RWPE2 (cell line): Measurements from ENCODE around the gene PPCS.
A peak's percentile ranks its signal among the peaks of the same experiment; 100 is the strongest.

Experiments
- ATAC-seq: fragments of 200-7000 bp; cut with Tn5 transposase; 3 replicates; pipeline ENCODE4 v1.9.1; 2021; ENCODE audit warnings: low read depth
- DNase-seq: peaks from one replicate; pipeline ENCODE4 v3.0.0-alpha.2; 2020; ENCODE audit warnings: low spot score
- H3K27ac ChIP-seq: fragments of 450-650 bp; 2 replicates; pipeline ENCODE4 v1.5.1; 2017; ENCODE audit warnings: mild to moderate bottlenecking; ENCODE audit not compliant: poor library complexity, severe bottlenecking
- H3K27me3 ChIP-seq: fragments of 250-450 bp; sonication (Bioruptor Pico); 2 replicates; pipeline ENCODE4 v1.5.1; 2021; ENCODE audit warnings: mild to moderate bottlenecking, moderate library complexity; ENCODE audit not compliant: insufficient read depth, poor library complexity, severe bottlenecking
- H3K36me3 ChIP-seq: fragments of 250-450 bp; sonication (Bioruptor Pico); 2 replicates; pipeline ENCODE4 v1.5.1; 2020; ENCODE audit warnings: low read depth, mild to moderate bottlenecking, moderate library complexity
- H3K4me1 ChIP-seq: fragments of 250-450 bp; sonication (Bioruptor Pico); 2 replicates; pipeline ENCODE4 v1.5.1; 2021; ENCODE audit warnings: mild to moderate bottlenecking, moderate library complexity; ENCODE audit not compliant: insufficient read depth, poor library complexity, severe bottlenecking
- H3K4me3 ChIP-seq: fragments of 250-450 bp; sonication (Bioruptor Pico); 2 replicates; pipeline ENCODE4 v1.5.1; 2021; ENCODE audit warnings: mild to moderate bottlenecking, moderate library complexity; ENCODE audit not compliant: severe bottlenecking
- H3K9me3 ChIP-seq: fragments of 250-450 bp; sonication (Bioruptor Pico); 2 replicates; pipeline ENCODE4 v1.5.1; 2021; ENCODE audit warnings: mild to moderate bottlenecking, moderate library complexity; ENCODE audit not compliant: severe bottlenecking
- TF ChIP-seq, protein P1 (sequence below): fragments of 450-650 bp; IDR thresholded peaks from one replicate; pipeline ENCODE4 v1.5.1; 2017; ENCODE audit warnings: mild to moderate bottlenecking, moderate library complexity; ENCODE audit not compliant: poor library complexity, severe bottlenecking

PPCS gene

DNA sequence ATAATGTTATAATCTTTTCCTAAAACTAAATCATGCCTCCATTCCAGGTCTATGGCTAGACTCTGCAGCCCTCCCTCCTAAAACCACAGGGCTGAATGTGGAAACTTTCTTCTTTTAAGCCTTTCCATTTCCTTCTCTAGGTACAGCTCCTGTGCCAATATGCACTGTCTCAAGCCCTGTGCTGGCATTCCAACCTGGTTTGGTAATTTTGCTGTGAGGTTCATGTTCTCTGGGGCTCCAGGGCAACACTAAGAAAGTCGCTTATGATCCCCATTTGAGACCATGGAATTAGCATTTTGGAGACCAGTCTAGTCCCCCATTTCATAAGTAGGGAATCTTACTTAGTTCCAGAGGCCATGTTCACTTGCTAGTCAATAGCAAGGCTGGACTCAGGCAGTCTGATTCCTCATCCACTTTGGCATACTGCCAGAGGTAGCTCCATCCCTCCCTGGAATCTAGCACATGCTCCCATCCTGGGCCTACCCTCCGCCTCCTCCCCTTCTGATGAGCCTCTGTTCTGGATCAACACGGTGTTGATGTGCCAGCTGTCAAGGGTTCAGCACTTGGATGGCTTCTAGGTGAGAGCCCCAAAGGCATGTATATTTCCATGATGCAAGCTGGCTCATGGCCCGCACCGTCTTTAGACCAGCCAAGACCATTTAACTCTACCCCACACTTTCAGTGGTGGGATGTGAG is 37.1 kb upstream of the PPCS start:
- Histone ChIP-seq H3K4me1 (peaks cover 4% of the 10 kb centered on the region), H3K36me3 (no peaks in the 10 kb centered on the region), H3K27me3 (no peaks in the 10 kb centered on the region), H3K27ac (no peak overlapping the region), H3K9me3 (no peaks in the 10 kb centered on the region), H3K4me3 (no peak overlapping the region)
- TF ChIP-seq, protein P1, sequence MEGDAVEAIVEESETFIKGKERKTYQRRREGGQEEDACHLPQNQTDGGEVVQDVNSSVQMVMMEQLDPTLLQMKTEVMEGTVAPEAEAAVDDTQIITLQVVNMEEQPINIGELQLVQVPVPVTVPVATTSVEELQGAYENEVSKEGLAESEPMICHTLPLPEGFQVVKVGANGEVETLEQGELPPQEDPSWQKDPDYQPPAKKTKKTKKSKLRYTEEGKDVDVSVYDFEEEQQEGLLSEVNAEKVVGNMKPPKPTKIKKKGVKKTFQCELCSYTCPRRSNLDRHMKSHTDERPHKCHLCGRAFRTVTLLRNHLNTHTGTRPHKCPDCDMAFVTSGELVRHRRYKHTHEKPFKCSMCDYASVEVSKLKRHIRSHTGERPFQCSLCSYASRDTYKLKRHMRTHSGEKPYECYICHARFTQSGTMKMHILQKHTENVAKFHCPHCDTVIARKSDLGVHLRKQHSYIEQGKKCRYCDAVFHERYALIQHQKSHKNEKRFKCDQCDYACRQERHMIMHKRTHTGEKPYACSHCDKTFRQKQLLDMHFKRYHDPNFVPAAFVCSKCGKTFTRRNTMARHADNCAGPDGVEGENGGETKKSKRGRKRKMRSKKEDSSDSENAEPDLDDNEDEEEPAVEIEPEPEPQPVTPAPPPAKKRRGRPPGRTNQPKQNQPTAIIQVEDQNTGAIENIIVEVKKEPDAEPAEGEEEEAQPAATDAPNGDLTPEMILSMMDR = no peak
- no peak for ATAC-seq
- no peak for DNase-seq

DNA sequence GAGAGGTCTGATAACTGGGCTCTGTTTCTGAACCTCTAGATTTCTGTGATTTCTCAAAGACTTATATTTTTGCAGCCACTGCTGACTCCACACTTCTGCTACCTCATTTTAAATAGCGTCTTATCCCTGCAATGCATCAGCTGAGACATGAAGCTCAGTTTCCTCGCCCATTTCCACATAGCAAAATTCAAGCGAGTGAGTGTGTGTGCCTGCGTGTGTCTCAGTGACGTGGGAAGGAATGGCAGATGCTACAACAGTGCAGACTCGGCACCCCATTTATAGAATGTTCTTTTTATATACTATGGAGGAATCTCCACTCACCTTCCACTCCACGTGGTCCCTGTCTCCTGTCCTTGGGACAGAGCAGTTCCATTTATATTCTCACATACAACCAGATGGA is 36.2 kb upstream of the PPCS start:
- Histone ChIP-seq H3K27ac (no peak overlapping the region), H3K27me3 (no peaks in the 10 kb centered on the region), H3K9me3 (no peaks in the 10 kb centered on the region), H3K4me1 (peaks cover 4% of the 10 kb centered on the region), H3K36me3 (no peaks in the 10 kb centered on the region), H3K4me3 (no peak overlapping the region)
- TF ChIP-seq, protein P1 = no peak
- DNase-seq (no peak), ATAC-seq (no peak)

DNA sequence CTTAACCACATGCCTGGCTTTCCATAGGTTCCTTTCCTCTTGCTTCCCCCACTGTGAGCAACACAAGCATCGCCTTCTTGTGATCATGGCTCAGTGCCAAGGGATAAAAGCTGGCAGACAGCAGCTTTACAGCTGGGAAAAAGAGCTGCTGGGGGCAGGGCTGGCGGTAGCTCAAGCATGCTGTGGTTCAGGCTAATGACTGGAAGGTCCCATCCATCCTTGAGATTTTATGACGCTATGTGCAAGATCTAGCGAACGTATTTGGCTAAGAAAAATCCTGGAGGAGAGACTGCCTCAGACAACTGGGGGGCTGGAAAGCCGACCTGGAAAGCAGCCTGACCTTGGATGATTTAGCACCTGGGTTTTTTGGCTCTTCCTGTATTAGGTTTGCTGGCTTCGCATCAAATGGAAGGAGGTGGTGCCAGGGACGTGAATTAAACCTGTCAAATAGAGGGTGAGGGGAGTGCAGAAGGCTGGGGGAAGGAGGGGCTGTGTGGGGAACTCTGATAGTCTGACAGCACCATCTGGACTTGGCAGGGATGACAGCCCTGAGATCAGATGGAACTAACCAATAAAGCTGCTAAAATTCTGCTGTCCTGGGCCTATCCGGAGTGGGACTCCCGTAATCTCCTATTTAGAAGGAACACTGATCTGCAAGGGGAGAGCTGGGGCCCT is 35.3 kb upstream of the PPCS start:
- no peak for DNase-seq

DNA sequence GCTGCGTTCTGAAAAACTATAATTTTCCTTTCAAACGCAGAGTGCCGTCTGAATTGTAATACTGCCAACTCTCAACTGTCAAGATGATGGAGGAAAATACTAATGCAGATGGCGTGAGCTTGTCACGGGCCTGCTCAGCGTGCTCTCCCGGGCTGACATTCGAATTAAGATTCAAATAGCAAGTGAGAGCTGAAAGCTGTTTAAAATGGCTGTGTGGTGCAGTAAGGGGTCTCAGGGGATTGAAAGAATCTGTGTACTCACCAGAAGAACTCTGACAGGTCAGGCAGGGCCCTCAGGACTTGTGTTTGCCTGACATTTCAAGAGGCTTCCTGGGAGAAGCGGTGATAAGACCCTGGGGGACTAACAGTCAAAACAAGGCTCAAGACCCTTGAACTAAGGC is 33.6 kb upstream of the PPCS start:
- TF ChIP-seq, protein P1 = no peak
- no peak overlapping the region for H3K4me3 ChIP-seq
- no peaks in the 10 kb centered on the region for H3K27me3 ChIP-seq
- ATAC-seq (no peak), DNase-seq (no peak)
- no peak overlapping the region for H3K27ac ChIP-seq
- peaks cover 4% of the 10 kb centered on the region for H3K4me1 ChIP-seq
- no peaks in the 10 kb centered on the region for H3K36me3 ChIP-seq
- no peaks in the 10 kb centered on the region for H3K9me3 ChIP-seq

More for the DNA sequence above, 35.3 kb upstream of the PPCS start:
- Histone ChIP-seq H3K4me3 (no peak overlapping the region), H3K36me3 (no peaks in the 10 kb centered on the region), H3K27me3 (no peaks in the 10 kb centered on the region), H3K27ac (no peak overlapping the region), H3K4me1 (peaks cover 4% of the 10 kb centered on the region), H3K9me3 (no peaks in the 10 kb centered on the region)
- peak; percentile 33; the same call in 1 of the 3 replicates for ATAC-seq
- TF ChIP-seq, protein P1 = no peak

DNA sequence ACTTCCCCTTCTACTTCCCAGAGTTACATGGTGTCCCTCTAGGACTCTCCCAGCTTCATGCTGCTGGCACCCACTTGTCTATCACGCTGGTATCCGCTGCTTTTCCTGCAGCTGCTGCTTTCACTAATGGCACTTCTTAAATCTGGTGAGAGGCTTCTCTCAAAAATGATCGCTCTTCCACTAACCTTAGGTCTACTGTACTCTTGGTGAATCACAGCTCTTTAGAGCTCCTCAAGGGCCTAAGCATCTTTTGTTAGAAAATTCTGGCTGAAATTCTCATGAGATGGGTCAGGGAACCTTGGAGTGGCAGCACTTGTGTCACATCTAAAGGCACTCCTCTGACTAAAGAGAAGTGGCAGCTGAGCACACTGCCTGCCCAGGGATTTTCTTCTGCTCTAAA is 32.7 kb upstream of the PPCS start:
- H3K27me3 ChIP-seq = no peaks in the 10 kb centered on the region
- DNase-seq (no peak), ATAC-seq (no peak)
- no peak overlapping the region for H3K27ac ChIP-seq
- H3K4me1 ChIP-seq = peaks cover 4% of the 10 kb centered on the region
- TF ChIP-seq, protein P1 = no peak
- H3K9me3 ChIP-seq = no peaks in the 10 kb centered on the region
- no peak overlapping the region for H3K4me3 ChIP-seq
- H3K36me3 ChIP-seq = no peaks in the 10 kb centered on the region
